Stimulated activated CD4-positive, alpha-beta T cell treated with anti-CD3 and anti-CD28 coated beads, Interleukin-15, amount 100 ng/mL, for 48 hours (primary cell): ENCODE measurements around the gene TSPAN32.
"Not testable (repeated sequence)": the region's sequence is repeated elsewhere in the genome, so short reads cannot be mapped to it uniquely, and the experiment has no call there.

Experiments
- DNase-seq, 2 donors: peaks; one replicate each; pipeline ENCODE4 v3.0.0-alpha.2; 2020; ENCODE audit warnings: low read depth in 2 of 2

TSPAN32 gene

GRCh38 chr11:2267306-2267850 is 34.4 kb upstream of the TSPAN32 start:
- DNase-seq, result no peak

- DNase-seq, result no peak
Observed at GRCh38 chr11:2267851-2268728, 33.7 kb upstream of the TSPAN32 start.

- DNase-seq, result peak; percentile 65 to 86
Observed at GRCh38 chr11:2268729-2269600, 32.8 kb upstream of the TSPAN32 start.

- DNase-seq, result no peak
Observed at GRCh38 chr11:2269601-2270321, 32.1 kb upstream of the TSPAN32 start.

GRCh38 chr11:2270322-2271076 is 31.3 kb upstream of the TSPAN32 start, which contains the start of gene ASCL2:
ASCL2 (minus strand) TSS chr11:2270588; CDS start chr11:2270332, 256 bp downstream.
- no peak for DNase-seq

- peak in 1 of 2 donors; percentile 44 for DNase-seq
Observed at GRCh38 chr11:2271077-2271326, 30.8 kb upstream of the TSPAN32 start.

- no peak for DNase-seq
Observed at GRCh38 chr11:2271327-2272227, 30.2 kb upstream of the TSPAN32 start.

GRCh38 chr11:2272228-2272945 is 29.4 kb upstream of the TSPAN32 start:
- DNase-seq, result no peak

- no peak for DNase-seq
Observed at GRCh38 chr11:2272946-2273280, 28.9 kb upstream of the TSPAN32 start.

- no peak for DNase-seq
Observed at GRCh38 chr11:2273311-2273710, 28.5 kb upstream of the TSPAN32 start.

GRCh38 chr11:2273771-2274170 is 28.0 kb upstream of the TSPAN32 start:
- DNase-seq, result no peak

- no peak for DNase-seq
Observed at GRCh38 chr11:2275334-2276279, 26.2 kb upstream of the TSPAN32 start.

GRCh38 chr11:2276280-2277007 is 25.4 kb upstream of the TSPAN32 start:
- no peak for DNase-seq

- no peak for DNase-seq
Observed at GRCh38 chr11:2277008-2277346, 24.8 kb upstream of the TSPAN32 start.

- DNase-seq, result no peak
Observed at GRCh38 chr11:2277933-2278523, 23.8 kb upstream of the TSPAN32 start.

GRCh38 chr11:2280208-2280607 is 21.6 kb upstream of the TSPAN32 start:
- no peak for DNase-seq

- DNase-seq, result not testable (repeated sequence)
Observed at GRCh38 chr11:2286350-2286749, 15.5 kb upstream of the TSPAN32 start.
